GM18861 (cell line): Measurements from ENCODE around the gene SCG5.
"Not testable (repeated sequence)": the region's sequence is repeated elsewhere in the genome, so short reads cannot be mapped to it uniquely, and the experiment has no call there.

Experiments used
- ATAC-seq: cut with Tn5 transposase; IDR thresholded peaks from one replicate; pipeline ENCODE4 v1.9.1; 2021; ENCODE audit not compliant: unreplicated experiment

Gene SCG5

GRCh38 chr15:32641517-32642059, at the start of gene SCG5:
Gene SCG5, plus strand, starts transcription at chr15:32641710. Its CDS starts 1,883 bp downstream, at chr15:32643593.
- no peak for ATAC-seq

GRCh38 chr15:32593151-32593550, 48.4 kb upstream of the SCG5 start, which contains the start of gene GOLGA8N:
Gene GOLGA8N, plus strand, starts transcription at chr15:32593456.
- ATAC-seq: not testable (repeated sequence)

GRCh38 chr15:32609518-32609917, 32.0 kb upstream of the SCG5 start:
- ATAC-seq: not testable (repeated sequence)

- ATAC-seq: not testable (repeated sequence)
These were observed 30.8 kb upstream of the SCG5 start for GRCh38 chr15:32610719-32611118.

GRCh38 chr15:32614712-32615050, 26.8 kb upstream of the SCG5 start:
- ATAC-seq: peak; percentile 12

- peak; percentile 53 for ATAC-seq
These were observed 26.2 kb upstream of the SCG5 start, which contains the start of gene ARHGAP11A for GRCh38 chr15:32615051-32615870. Gene ARHGAP11A, plus strand, starts transcription at chr15:32615504. Its CDS starts 708 bp downstream, at chr15:32616212.

- peak; percentile 9 for ATAC-seq
These were observed 25.6 kb upstream of the SCG5 start for GRCh38 chr15:32615871-32616426.

- ATAC-seq: no peak
These were observed 5.1 kb upstream of the SCG5 start for GRCh38 chr15:32636410-32636809.

GRCh38 chr15:32636908-32637567, 4.5 kb upstream of the SCG5 start:
- ATAC-seq: no peak

GRCh38 chr15:32637704-32638103, 3.8 kb upstream of the SCG5 start:
- ATAC-seq: no peak

GRCh38 chr15:32642667-32643435, 1.3 kb downstream of the SCG5 start:
- ATAC-seq: no peak

- ATAC-seq: no peak
These were observed 2.5 kb downstream of the SCG5 start for GRCh38 chr15:32643907-32644445.

GRCh38 chr15:32646291-32646690, 4.8 kb downstream of the SCG5 start:
- ATAC-seq: no peak

- ATAC-seq: no peak
These were observed 7.8 kb downstream of the SCG5 start for GRCh38 chr15:32649342-32649741.

GRCh38 chr15:32651229-32651837, 9.8 kb downstream of the SCG5 start:
- peak; percentile 86 for ATAC-seq

GRCh38 chr15:32652178-32652577, 10.7 kb downstream of the SCG5 start:
- no peak for ATAC-seq

GRCh38 chr15:32656091-32656490, 14.6 kb downstream of the SCG5 start:
- ATAC-seq: no peak

- no peak for ATAC-seq
These were observed 15.0 kb downstream of the SCG5 start for GRCh38 chr15:32656496-32656895.

- no peak for ATAC-seq
These were observed 15.8 kb downstream of the SCG5 start for GRCh38 chr15:32657198-32657883.

GRCh38 chr15:32657941-32658340, 16.4 kb downstream of the SCG5 start:
- ATAC-seq: no peak
